Kidney (tissue), 22 donors: ENCODE data around the gene PLCZ1. TPM values are rescaled to one million over a fixed set of nuclear protein-coding genes. Genes with fewer than 3 reads are reported as not detected.
"Not testable (repeated sequence)": the region's sequence is repeated elsewhere in the genome, so short reads cannot be mapped to it uniquely, and the experiment has no call there.

ENCODE experiments used
- DNase-seq, 5 donors: peaks; one replicate each; pipeline ENCODE4 v3.0.0-alpha.2; 2013 to 2020
- FAIRE-seq: peaks from 2 replicates; lab custom pipeline; 2012; peaks lifted over from hg19 to GRCh38; lab: Jason Lieb, UNC
- H3K27ac ChIP-seq, 2 donors: one replicate each; pipeline ENCODE4 v1.7.0; 2013; ENCODE audit warnings: low read depth in 2 of 2, low read length in 2 of 2, inconsistent platforms in 1 of 2
- H3K27me3 ChIP-seq: one replicate; pipeline ENCODE4 v1.7.1; 2013; ENCODE audit warnings: low read length, inconsistent platforms; ENCODE audit not compliant: control insufficient read depth, insufficient read depth
- H3K36me3 ChIP-seq, 3 donors: one replicate each; pipeline versions ENCODE4 v1.7.0 to v1.7.1; 2013; ENCODE audit warnings: low read length in 3 of 3, control low read depth in 1 of 3, inconsistent platforms in 1 of 3; ENCODE audit not compliant: insufficient read depth in 3 of 3, control insufficient read depth in 2 of 3
- H3K4me1 ChIP-seq, 3 donors: one replicate each; pipeline versions ENCODE4 v1.7.0 to v1.7.1; 2013; ENCODE audit warnings: low read length in 3 of 3, inconsistent platforms in 1 of 3, low read depth in 1 of 3; ENCODE audit not compliant: control insufficient read depth in 2 of 3, insufficient read depth in 2 of 3
- H3K4me3 ChIP-seq, 3 donors: one replicate each; pipeline versions ENCODE4 v1.7.0 to v1.8.1; 2013; ENCODE audit warnings: low read length in 3 of 3, control low read depth in 1 of 3, inconsistent platforms in 1 of 3
- H3K9ac ChIP-seq, 3 donors: one replicate each; pipeline versions ENCODE4 v1.7.0 to v1.7.1; 2013; ENCODE audit warnings: low read length in 3 of 3, control low read depth in 1 of 3, inconsistent platforms in 1 of 3
- H3K9me3 ChIP-seq, 3 donors: one replicate each; pipeline versions ENCODE4 v1.7.0 to v1.7.1; 2013; ENCODE audit warnings: low read length in 3 of 3, control low read depth in 1 of 3, inconsistent platforms in 1 of 3; ENCODE audit not compliant: control insufficient read depth in 2 of 3, insufficient read depth in 1 of 3
- intact Hi-C: fragments of 100-400 bp; cut with DNase I; formaldehyde crosslinking; loops from one replicate; pipeline ENCODE4 v1.11.1; 2022
- long read RNA-seq, 10 donors: library from polyadenylated mRNA in 1 of 10; unstranded in 1 of 10; transcript quantifications; one replicate each; pipeline ENCODE4 v2.0.0 and lab custom pipeline, GENCODE V29; 2021 to 2026
- polyA plus RNA-seq: library from polyadenylated mRNA; stranded (reverse); fragments of 350-450 nt; fragmentation: Illumina TruSeq; extraction: RNeasy Lipid Tissue Mini Kit (QIAGEN cat#74804); gene quantifications from one replicate; pipeline ENCODE4 v1.2.3, GENCODE V29; 2014; ENCODE audit warnings: low read depth, low replicate concordance; ENCODE audit not compliant: insufficient read depth
- total RNA-seq: library from RNA; stranded (reverse); fragmentation: NEBNext Ultra II Directional; extraction: Animal tissue kit (Norgen Biotek cat#: 25700); gene quantifications from one replicate; pipeline ENCODE4 v1.2.1, GENCODE V29; 2021
- TF ChIP-seq, protein P1 (sequence below): IDR thresholded peaks from 3 replicates; pipeline ENCODE4 v1.5.1; 2012; ENCODE audit warnings: mild to moderate bottlenecking, moderate library complexity, borderline replicate concordance; ENCODE audit not compliant: insufficient read depth; ENCODE audit errors: extremely low read depth
- donor health status: control.
- donor health status: control.
- donor health status: control.
- donor health status: control.
- donor health status: control.
- donor health status: DM: yes; HTN: yes; CAD: no.
- donor health status: Normal renal cell carcinoma (clear cell type).

PLCZ1 gene
- total RNA-seq (not detected), polyA plus RNA-seq (not detected)
- long read RNA-seq, donor 1, result 0 reads
- long read RNA-seq, donor 2, result 0 reads
- long read RNA-seq, donor 3, result 0 reads
- long read RNA-seq, donor 4, result 0 reads
- long read RNA-seq, donor 5, result 0 reads
- long read RNA-seq, donor 6, result 0 reads
- long read RNA-seq, donor 7, result 0 reads
- long read RNA-seq, donor 8, result 0 reads
- long read RNA-seq, donor 9, result 0 reads
- long read RNA-seq, donor 10, result 0 reads

GRCh38 chr12:18737819-18738218 is at the start of gene PLCZ1, which contains the start of gene CAPZA3:
Gene PLCZ1 (minus strand): TSS chr12:18738012. CDS start chr12:18737371, 641 bp downstream.
Gene CAPZA3 (plus strand): TSS chr12:18738119. CDS start chr12:18738269, 150 bp downstream.
- Histone ChIP-seq H3K9me3 (peaks cover 0 to 15% (median 0%) of the 10 kb centered on the region in 3 donors), H3K27me3 (no peaks in the 10 kb centered on the region), H3K9ac (no peak within 1 kb of the TSS), H3K27ac (no peak within 1 kb of the TSS), H3K36me3 (no peaks in the 10 kb centered on the region), H3K4me1 (no peaks in the 10 kb centered on the region), H3K4me3 (no peak within 1 kb of the TSS)
- intact Hi-C loops, result no loop called here
- DNase-seq (no peak), FAIRE-seq (no peak)
- TF ChIP-seq, protein P1, sequence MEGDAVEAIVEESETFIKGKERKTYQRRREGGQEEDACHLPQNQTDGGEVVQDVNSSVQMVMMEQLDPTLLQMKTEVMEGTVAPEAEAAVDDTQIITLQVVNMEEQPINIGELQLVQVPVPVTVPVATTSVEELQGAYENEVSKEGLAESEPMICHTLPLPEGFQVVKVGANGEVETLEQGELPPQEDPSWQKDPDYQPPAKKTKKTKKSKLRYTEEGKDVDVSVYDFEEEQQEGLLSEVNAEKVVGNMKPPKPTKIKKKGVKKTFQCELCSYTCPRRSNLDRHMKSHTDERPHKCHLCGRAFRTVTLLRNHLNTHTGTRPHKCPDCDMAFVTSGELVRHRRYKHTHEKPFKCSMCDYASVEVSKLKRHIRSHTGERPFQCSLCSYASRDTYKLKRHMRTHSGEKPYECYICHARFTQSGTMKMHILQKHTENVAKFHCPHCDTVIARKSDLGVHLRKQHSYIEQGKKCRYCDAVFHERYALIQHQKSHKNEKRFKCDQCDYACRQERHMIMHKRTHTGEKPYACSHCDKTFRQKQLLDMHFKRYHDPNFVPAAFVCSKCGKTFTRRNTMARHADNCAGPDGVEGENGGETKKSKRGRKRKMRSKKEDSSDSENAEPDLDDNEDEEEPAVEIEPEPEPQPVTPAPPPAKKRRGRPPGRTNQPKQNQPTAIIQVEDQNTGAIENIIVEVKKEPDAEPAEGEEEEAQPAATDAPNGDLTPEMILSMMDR, result no peak

- H3K36me3 ChIP-seq, FAIRE-seq, H3K27me3 ChIP-seq, H3K9me3 ChIP-seq, H3K9ac ChIP-seq, H3K4me3 ChIP-seq, intact Hi-C loops, H3K4me1 ChIP-seq, H3K27ac ChIP-seq, DNase-seq: not testable (repeated sequence)
These were observed 47.7 kb upstream of the PLCZ1 start for GRCh38 chr12:18785465-18785864.

- FAIRE-seq, result no peak
- no peaks in the 10 kb centered on the region for H3K36me3 ChIP-seq
- intact Hi-C loops, result no loop called here
- TF ChIP-seq, protein P1, result no peak
- no peak for DNase-seq
- H3K27me3 ChIP-seq, result no peaks in the 10 kb centered on the region
- H3K27ac ChIP-seq, result no peak overlapping the region
- no peak overlapping the region for H3K9ac ChIP-seq
- H3K4me3 ChIP-seq, result no peak overlapping the region
- no peaks in the 10 kb centered on the region for H3K4me1 ChIP-seq
- H3K9me3 ChIP-seq, result peaks cover 0 to 2% (median 0%) of the 10 kb centered on the region in 3 donors
These were observed 45.0 kb upstream of the PLCZ1 start for GRCh38 chr12:18782827-18783226.

DNA sequence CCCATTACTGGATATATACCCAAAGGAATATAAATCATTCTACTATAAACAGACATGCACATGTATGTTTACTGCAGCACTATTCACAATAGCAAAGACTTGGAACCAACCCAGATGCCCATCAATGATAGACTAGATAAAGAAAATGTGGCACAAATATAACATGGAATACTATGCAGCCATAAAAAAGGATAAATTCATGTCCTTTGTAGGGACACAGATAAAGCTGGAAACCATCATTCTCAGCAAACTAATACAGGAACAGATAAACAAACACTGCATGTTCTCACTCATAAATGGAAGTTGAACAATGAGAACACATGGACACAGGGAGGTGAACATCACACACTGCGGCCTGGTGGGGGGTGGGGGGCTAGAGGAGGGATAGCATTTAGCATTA is 28.7 kb upstream of the PLCZ1 start:
- intact Hi-C loops, H3K9me3 ChIP-seq, H3K36me3 ChIP-seq, H3K27me3 ChIP-seq, H3K4me1 ChIP-seq, DNase-seq, FAIRE-seq, H3K9ac ChIP-seq, H3K4me3 ChIP-seq, H3K27ac ChIP-seq: not testable (repeated sequence)
